ENCODE data around the gene EIF4G3. TPM values are rescaled to one million over a fixed set of nuclear protein-coding genes. Genes with fewer than 3 reads are reported as not detected.

EIF4G3 gene
- total RNA-seq, 1 donor from 2014 or later = 81.3 TPM

GRCh38 chr1:20829946-20830345, 346.8 kb downstream of the EIF4G3 start:
- Mint-ChIP-seq H3K4me1 (no peaks in the 10 kb centered on the region), H3K27ac (no peak overlapping the region), H3K4me3 (no peak overlapping the region), H3K9me3 (no peaks in the 10 kb centered on the region), H3K27me3 (no peaks in the 10 kb centered on the region), H3K36me3 (ENCODE audit: low read depth) (peaks cover 54% of the 10 kb centered on the region)
- ChIA-PET POLR2A (no interaction called here), CTCF (no interaction called here)
- intact Hi-C loops (cut with micrococcal nuclease) = no loop called here
- no peak for ATAC-seq (ENCODE audit: low read depth)
- no peak for DNase-seq
- no peak for TF ChIP-seq CTCF (IDR thresholded peaks at IDR 0.05)

DNA sequence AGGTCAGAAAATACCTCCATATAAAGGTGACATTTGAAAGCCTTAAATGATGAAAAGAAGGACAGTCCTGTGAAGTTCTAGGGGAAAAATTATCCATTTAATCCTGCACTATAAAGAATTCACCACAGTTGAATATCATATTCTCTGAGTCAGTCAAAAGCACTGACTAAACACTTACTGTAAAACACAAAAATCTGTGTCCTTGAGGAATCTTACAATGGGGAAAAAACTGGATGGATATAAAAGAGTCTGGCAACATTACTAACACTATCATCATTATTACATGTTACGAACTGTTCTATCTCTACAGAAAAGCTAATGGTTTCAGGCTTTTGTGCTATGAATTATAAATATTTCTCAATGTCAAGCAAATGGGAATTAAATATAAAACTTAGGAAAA, 347.2 kb downstream of the EIF4G3 start:
- intact Hi-C loops (cut with micrococcal nuclease) = no loop called here
- H3K36me3 Mint-ChIP-seq (ENCODE audit: low read depth) = peaks cover 54% of the 10 kb centered on the region
- H3K4me1 Mint-ChIP-seq = no peaks in the 10 kb centered on the region
- no peak for DNase-seq
- no peak overlapping the region for H3K4me3 Mint-ChIP-seq
- ATAC-seq (ENCODE audit: low read depth) = no peak
- no peak overlapping the region for H3K27ac Mint-ChIP-seq
- H3K9me3 Mint-ChIP-seq = no peaks in the 10 kb centered on the region
- TF ChIP-seq CTCF (IDR thresholded peaks at IDR 0.05) = no peak
- POLR2A ChIA-PET = no interaction called here
- no peaks in the 10 kb centered on the region for H3K27me3 Mint-ChIP-seq
- CTCF ChIA-PET = no interaction called here

DNA sequence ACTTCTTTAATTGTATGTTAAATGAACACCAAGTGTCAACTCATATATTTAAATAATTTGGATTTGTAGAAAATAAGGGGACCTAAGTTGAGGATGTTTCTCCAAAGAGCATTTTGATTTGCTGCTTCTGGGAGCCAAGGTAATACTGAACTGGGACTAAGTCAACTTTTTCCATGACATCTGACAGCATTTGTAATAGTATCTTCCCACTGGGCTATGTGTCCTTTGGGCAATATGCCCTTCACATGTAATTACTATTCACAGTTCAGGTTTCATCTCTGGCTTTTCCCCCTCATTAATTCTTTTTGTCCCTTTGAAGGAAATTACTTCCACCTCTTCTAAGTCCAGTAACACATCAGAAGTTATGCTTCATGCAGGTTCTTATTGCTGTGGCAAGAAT, 352.9 kb downstream of the EIF4G3 start:
- CTCF ChIA-PET = no interaction called here
- no peaks in the 10 kb centered on the region for H3K4me1 Mint-ChIP-seq

GRCh38 chr1:20821466-20821865, 355.2 kb downstream of the EIF4G3 start:
- H3K4me3 Mint-ChIP-seq = no peak overlapping the region

More for the DNA sequence above, 352.9 kb downstream of the EIF4G3 start:
- no peak overlapping the region for H3K4me3 Mint-ChIP-seq
- intact Hi-C loops (cut with micrococcal nuclease) = no loop called here
- no peaks in the 10 kb centered on the region for H3K9me3 Mint-ChIP-seq
- POLR2A ChIA-PET = no interaction called here
- TF ChIP-seq CTCF (IDR thresholded peaks at IDR 0.05) = no peak
- no peak for DNase-seq
- peaks cover 71% of the 10 kb centered on the region for H3K36me3 Mint-ChIP-seq (ENCODE audit: low read depth)
- no peaks in the 10 kb centered on the region for H3K27me3 Mint-ChIP-seq
- ATAC-seq (ENCODE audit: low read depth) = no peak
- H3K27ac Mint-ChIP-seq = no peak overlapping the region

GRCh38 chr1:20819818-20820217, 356.9 kb downstream of the EIF4G3 start:
- no peak for TF ChIP-seq CTCF (IDR thresholded peaks at IDR 0.05)
- H3K9me3 Mint-ChIP-seq = no peaks in the 10 kb centered on the region
- ATAC-seq (ENCODE audit: low read depth) = no peak
- intact Hi-C loops (cut with micrococcal nuclease) = no loop called here
- peaks cover 53% of the 10 kb centered on the region for H3K36me3 Mint-ChIP-seq (ENCODE audit: low read depth)
- no peak overlapping the region for H3K27ac Mint-ChIP-seq
- POLR2A ChIA-PET = interaction anchor here (0.7 kb wide), 1 partner anchor 331 kb away, joined by 5 read pairs; no protein-coding TSS in a partner anchor
- H3K4me1 Mint-ChIP-seq = no peaks in the 10 kb centered on the region
- no peaks in the 10 kb centered on the region for H3K27me3 Mint-ChIP-seq
- CTCF ChIA-PET = no interaction called here
- no peak for DNase-seq
- H3K4me3 Mint-ChIP-seq = no peak overlapping the region

More at GRCh38 chr1:20821466-20821865, 355.2 kb downstream of the EIF4G3 start:
- intact Hi-C loops (cut with micrococcal nuclease) = no loop called here
- CTCF ChIA-PET = no interaction called here
- POLR2A ChIA-PET = no interaction called here
- H3K4me1 Mint-ChIP-seq = no peaks in the 10 kb centered on the region
- no peak for TF ChIP-seq CTCF (IDR thresholded peaks at IDR 0.05)
- no peak overlapping the region for H3K27ac Mint-ChIP-seq
- DNase-seq (no peak), ATAC-seq (ENCODE audit: low read depth) (no peak)
- peaks cover 62% of the 10 kb centered on the region for H3K36me3 Mint-ChIP-seq (ENCODE audit: low read depth)
- H3K9me3 Mint-ChIP-seq = no peaks in the 10 kb centered on the region
- no peaks in the 10 kb centered on the region for H3K27me3 Mint-ChIP-seq
